GM15510 (cell line): ENCODE results near the gene SLC13A2.

ENCODE experiments used
- POLR2A ChIP-seq: IDR thresholded peaks from 3 replicates; pipeline ENCODE4 v1.6.1; 2011; ENCODE audit warnings: borderline replicate concordance; ENCODE audit not compliant: insufficient read length; ENCODE audit errors: extremely low read depth

SLC13A2 gene

GRCh38 chr17:28499684-28500357 is 26.4 kb downstream of the SLC13A2 start:
- TF ChIP-seq POLR2A, result no peak

- peak; percentile 28 for TF ChIP-seq POLR2A
These were observed 27.4 kb downstream of the SLC13A2 start for GRCh38 chr17:28500712-28501379.

- no peak for TF ChIP-seq POLR2A
These were observed 28.2 kb downstream of the SLC13A2 start for GRCh38 chr17:28501421-28502284.

- no peak for TF ChIP-seq POLR2A
These were observed 30.0 kb downstream of the SLC13A2 start for GRCh38 chr17:28503420-28503819.

GRCh38 chr17:28505986-28506665 is 32.7 kb downstream of the SLC13A2 start, which contains the start of gene FOXN1:
TSS of gene FOXN1 (plus strand) at chr17:28506348. CDS start at chr17:28523970, 17,622 bp downstream.
- TF ChIP-seq POLR2A, result no peak

- no peak for TF ChIP-seq POLR2A
These were observed 33.5 kb downstream of the SLC13A2 start for GRCh38 chr17:28506763-28507487.

- TF ChIP-seq POLR2A, result no peak
These were observed 34.2 kb downstream of the SLC13A2 start for GRCh38 chr17:28507567-28508203.

GRCh38 chr17:28508211-28508724 is 34.8 kb downstream of the SLC13A2 start:
- no peak for TF ChIP-seq POLR2A

- TF ChIP-seq POLR2A, result no peak
These were observed 36.3 kb downstream of the SLC13A2 start for GRCh38 chr17:28509789-28510188.

GRCh38 chr17:28511858-28512461 is 38.5 kb downstream of the SLC13A2 start:
- no peak for TF ChIP-seq POLR2A

- TF ChIP-seq POLR2A, result no peak
These were observed 40.0 kb downstream of the SLC13A2 start for GRCh38 chr17:28513476-28513875.

GRCh38 chr17:28514561-28515002 is 41.1 kb downstream of the SLC13A2 start:
- no peak for TF ChIP-seq POLR2A

- no peak for TF ChIP-seq POLR2A
These were observed 42.1 kb downstream of the SLC13A2 start for GRCh38 chr17:28515518-28515917.
